Measurements from ENCODE around the gene NHEJ1.

- no peak for TF ChIP-seq SUZ12 (IDR thresholded peaks at IDR 0.05; ENCODE audit: extremely low read depth, insufficient read depth, insufficient read length)
- no peak for TF ChIP-seq ZNF274 (IDR thresholded peaks at IDR 0.05; ENCODE audit: low read depth, low read length)
- TF ChIP-seq YY1 (IDR thresholded peaks at IDR 0.05; ENCODE audit: insufficient read depth, insufficient read length): no peak
Measured at GRCh38 chr2:219082332-219082958, 78.2 kb downstream of the NHEJ1 start.
